ENCODE measurements around the gene LARGE2. TPM values are rescaled to one million over a fixed set of nuclear protein-coding genes. Genes with fewer than 3 reads are reported as not detected.

The LARGE2 gene
- total RNA-seq, 1 experiment from 2014 or later: 108 TPM

DNA sequence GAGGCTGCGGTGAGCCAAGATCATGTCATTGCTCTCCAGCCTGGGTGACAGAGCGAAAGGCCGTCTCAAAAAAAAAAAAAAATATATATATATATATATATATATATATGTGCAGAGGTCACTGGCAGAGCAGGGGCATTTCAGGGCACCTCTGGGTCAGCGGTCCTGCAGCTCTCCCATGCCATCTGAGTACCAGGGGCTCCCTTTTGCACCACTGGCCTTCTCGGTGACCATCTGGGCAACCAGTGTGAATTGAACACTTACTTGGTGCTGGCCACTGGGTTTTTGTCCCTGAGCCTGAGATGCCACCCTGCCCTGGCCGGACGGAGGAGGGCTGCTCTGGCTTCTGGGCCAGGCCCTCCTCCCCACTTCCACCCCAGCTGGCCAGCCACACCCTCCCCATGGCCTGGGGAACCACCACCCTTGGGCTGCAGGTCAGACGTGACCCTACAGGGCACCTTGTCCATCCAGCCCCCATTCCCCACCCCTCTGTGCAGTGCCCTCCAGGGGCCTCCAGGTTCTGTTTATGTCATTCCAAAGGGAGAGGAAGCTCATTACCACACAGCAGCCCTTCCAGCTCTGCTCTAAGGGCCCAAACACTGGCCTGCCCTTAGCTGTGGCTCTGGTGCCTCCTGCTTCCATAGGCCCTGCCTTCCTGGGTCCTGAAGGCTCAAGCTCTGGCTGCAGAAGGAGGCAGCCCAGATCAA, 26.8 kb upstream of the LARGE2 start:
- no peaks in the 10 kb centered on the region for H3K9me3 ChIP-seq (ENCODE audit: control insufficient read depth, low read depth, low read length)
- H3K18ac ChIP-seq (ENCODE audit: insufficient read length, low read depth, low read length): no peak overlapping the region
- H4K8ac ChIP-seq (replicated peaks; ENCODE audit: insufficient read length, low read depth, low read length): no peak overlapping the region
- no peak overlapping the region for H2AFZ ChIP-seq (ENCODE audit: low read length)
- no peak overlapping the region for H4K5ac ChIP-seq (ENCODE audit: insufficient read length, low read depth, low read length)
- no peak overlapping the region for H3K27ac ChIP-seq (ENCODE audit: insufficient read length, low read depth, low read length)
- H3K27me3 Mint-ChIP-seq (ENCODE audit: low read depth): peaks cover 3% of the 10 kb centered on the region
- no peak overlapping the region for H2BK15ac ChIP-seq (ENCODE audit: low read depth, low read length)
- H3K56ac ChIP-seq (ENCODE audit: insufficient read length, low read depth, low read length): no peak overlapping the region
- H3K4me3 Mint-ChIP-seq: no peak overlapping the region; a peak in 1 of 5 replicates
- H3K23me2 ChIP-seq (ENCODE audit: insufficient read length, low read depth, low read length, poor library complexity, severe bottlenecking): peaks cover 7% of the 10 kb centered on the region
- DNase-seq: no peak
- no peaks in the 10 kb centered on the region for H3K79me1 ChIP-seq (ENCODE audit: insufficient read depth, low read depth, low read length, poor library complexity, severe bottlenecking)
- TF ChIP-seq, protein P1, sequence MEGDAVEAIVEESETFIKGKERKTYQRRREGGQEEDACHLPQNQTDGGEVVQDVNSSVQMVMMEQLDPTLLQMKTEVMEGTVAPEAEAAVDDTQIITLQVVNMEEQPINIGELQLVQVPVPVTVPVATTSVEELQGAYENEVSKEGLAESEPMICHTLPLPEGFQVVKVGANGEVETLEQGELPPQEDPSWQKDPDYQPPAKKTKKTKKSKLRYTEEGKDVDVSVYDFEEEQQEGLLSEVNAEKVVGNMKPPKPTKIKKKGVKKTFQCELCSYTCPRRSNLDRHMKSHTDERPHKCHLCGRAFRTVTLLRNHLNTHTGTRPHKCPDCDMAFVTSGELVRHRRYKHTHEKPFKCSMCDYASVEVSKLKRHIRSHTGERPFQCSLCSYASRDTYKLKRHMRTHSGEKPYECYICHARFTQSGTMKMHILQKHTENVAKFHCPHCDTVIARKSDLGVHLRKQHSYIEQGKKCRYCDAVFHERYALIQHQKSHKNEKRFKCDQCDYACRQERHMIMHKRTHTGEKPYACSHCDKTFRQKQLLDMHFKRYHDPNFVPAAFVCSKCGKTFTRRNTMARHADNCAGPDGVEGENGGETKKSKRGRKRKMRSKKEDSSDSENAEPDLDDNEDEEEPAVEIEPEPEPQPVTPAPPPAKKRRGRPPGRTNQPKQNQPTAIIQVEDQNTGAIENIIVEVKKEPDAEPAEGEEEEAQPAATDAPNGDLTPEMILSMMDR (conservative IDR thresholded peaks at IDR 0.05): no peak
- H2BK120ac ChIP-seq (ENCODE audit: low read depth, low read length, poor library complexity, severe bottlenecking): no peak overlapping the region
- no peak overlapping the region for H3K4me2 ChIP-seq (ENCODE audit: insufficient read depth, insufficient read length, low read length)
- H4K91ac ChIP-seq (ENCODE audit: insufficient read length, low read depth, low read length): no peak overlapping the region
- H3K4ac ChIP-seq (ENCODE audit: low read depth, low read length): no peak overlapping the region
- no peaks in the 10 kb centered on the region for H3K27me3 ChIP-seq (ENCODE audit: insufficient read depth, low read length)
- no peak overlapping the region for H3K23ac ChIP-seq (ENCODE audit: insufficient read length, low read depth, low read length)
- H3K4me1 ChIP-seq (ENCODE audit: insufficient read depth, low read length): no peaks in the 10 kb centered on the region; the same call in 1 of the 2 replicates
- no peak overlapping the region for H2BK20ac ChIP-seq (ENCODE audit: low read depth, low read length, poor library complexity, severe bottlenecking)
- no peak overlapping the region for H3K9ac ChIP-seq (ENCODE audit: extremely low read depth, insufficient read length, low read length)
- WGBS (ENCODE audit: extremely low coverage, insufficient read length, low lambda C conversion rate): no CpG with 5 or more reads among the region's 8 CpGs
- no peaks in the 10 kb centered on the region for H3K79me2 ChIP-seq (ENCODE audit: insufficient read depth, low read length)
- H2AK5ac ChIP-seq (ENCODE audit: insufficient read length, low read length): no peak overlapping the region
- H3K27ac Mint-ChIP-seq: no peak overlapping the region
- peaks cover 28 to 48% of the 10 kb centered on the region in 2 experiments for H3K4me1 Mint-ChIP-seq
- no peak overlapping the region for H3T11ph ChIP-seq (ENCODE audit: low read length)
- no peak overlapping the region for H2BK12ac ChIP-seq (ENCODE audit: insufficient read length, low read depth, low read length)
- no peaks in the 10 kb centered on the region for H3K9me3 Mint-ChIP-seq
- H3K14ac ChIP-seq (ENCODE audit: insufficient read depth, low read length): no peak overlapping the region; the same call in 1 of the 2 replicates
- H2BK5ac ChIP-seq (ENCODE audit: insufficient read length, low read length): no peak overlapping the region
- no peaks in the 10 kb centered on the region for H4K20me1 ChIP-seq (ENCODE audit: control insufficient read depth, insufficient read depth, insufficient read length)
- H3K36me3 Mint-ChIP-seq (ENCODE audit: insufficient read depth in 1 of 3, low read depth in 3 of 3): peaks cover 0 to 11% (median 0%) of the 10 kb centered on the region in 3 experiments; a peak in 3 of 7 replicates
